Measurements from ENCODE around the gene SLC17A3. TPM values are rescaled to one million over a fixed set of nuclear protein-coding genes. Genes with fewer than 3 reads are reported as not detected.

SLC17A3 gene
- total and polyA plus RNA-seq, 2 donors (not counting 1 experiment from before 2014, with no cell fraction given), result not detected

GRCh38 chr6:25874822-25875562 lies 949 bp upstream of the SLC17A3 start:
- DNase-seq (no peak), ATAC-seq (ENCODE audit: low read depth) (no peak)
- H3K27me3 Mint-ChIP-seq, result peaks cover 26% of the 10 kb centered on the region
- H3K4me1 Mint-ChIP-seq, result no peaks in the 10 kb centered on the region
- H3K4me3 Mint-ChIP-seq, result no peak overlapping the region
- Histone ChIP-seq H3K27ac (ENCODE audit: low read length in 2 of 2) (no peak overlapping the region), H3K9ac (ENCODE audit: low read length) (no peak overlapping the region), H3K9me3 (ENCODE audit: control extremely low read depth in 1 of 3, control insufficient read depth in 2 of 3, insufficient read depth in 1 of 3, low read length in 2 of 3) (no peaks in the 10 kb centered on the region), H3K79me2 (ENCODE audit: control insufficient read depth, insufficient read depth, low read length) (no peaks in the 10 kb centered on the region), H3K4me2 (replicated peaks; ENCODE audit: low read depth, low read length, poor library complexity, severe bottlenecking) (no peak overlapping the region), H3K4me3 (ENCODE audit: control extremely low read depth in 1 of 5, extremely low read depth in 1 of 5, insufficient read depth in 1 of 5, low read depth in 2 of 5, low read length in 4 of 5) (no peak overlapping the region), H3K27me3 (replicated peaks in 1 of 4; ENCODE audit: control extremely low read depth in 1 of 4, control insufficient read depth in 3 of 4, insufficient read depth in 4 of 4, low read length in 3 of 4) (no peaks in the 10 kb centered on the region), H3K36me3 (replicated peaks in 1 of 2; ENCODE audit: control extremely low read depth in 1 of 2, control insufficient read depth in 1 of 2, extremely low read depth in 1 of 2, insufficient read depth in 2 of 2, low read length in 1 of 2) (no peaks in the 10 kb centered on the region), H4K20me1 (ENCODE audit: control insufficient read depth, insufficient read depth, low read length, poor library complexity, severe bottlenecking) (no peaks in the 10 kb centered on the region), H3K4me1 (ENCODE audit: control insufficient read depth in 2 of 2, insufficient read depth in 2 of 2, low read length in 2 of 2) (no peaks in the 10 kb centered on the region), H2AFZ (ENCODE audit: insufficient read depth, low read depth, low read length, poor library complexity, severe bottlenecking) (no peak overlapping the region)
- TF ChIP-seq, protein P1, sequence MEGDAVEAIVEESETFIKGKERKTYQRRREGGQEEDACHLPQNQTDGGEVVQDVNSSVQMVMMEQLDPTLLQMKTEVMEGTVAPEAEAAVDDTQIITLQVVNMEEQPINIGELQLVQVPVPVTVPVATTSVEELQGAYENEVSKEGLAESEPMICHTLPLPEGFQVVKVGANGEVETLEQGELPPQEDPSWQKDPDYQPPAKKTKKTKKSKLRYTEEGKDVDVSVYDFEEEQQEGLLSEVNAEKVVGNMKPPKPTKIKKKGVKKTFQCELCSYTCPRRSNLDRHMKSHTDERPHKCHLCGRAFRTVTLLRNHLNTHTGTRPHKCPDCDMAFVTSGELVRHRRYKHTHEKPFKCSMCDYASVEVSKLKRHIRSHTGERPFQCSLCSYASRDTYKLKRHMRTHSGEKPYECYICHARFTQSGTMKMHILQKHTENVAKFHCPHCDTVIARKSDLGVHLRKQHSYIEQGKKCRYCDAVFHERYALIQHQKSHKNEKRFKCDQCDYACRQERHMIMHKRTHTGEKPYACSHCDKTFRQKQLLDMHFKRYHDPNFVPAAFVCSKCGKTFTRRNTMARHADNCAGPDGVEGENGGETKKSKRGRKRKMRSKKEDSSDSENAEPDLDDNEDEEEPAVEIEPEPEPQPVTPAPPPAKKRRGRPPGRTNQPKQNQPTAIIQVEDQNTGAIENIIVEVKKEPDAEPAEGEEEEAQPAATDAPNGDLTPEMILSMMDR (IDR thresholded peaks at IDR 0.05), result no peak
- TF ChIP-seq EZH2 (IDR thresholded peaks at IDR 0.05; ENCODE audit: borderline replicate concordance, insufficient read depth, low read depth, low read length, poor library complexity, severe bottlenecking), result no peak
- intact Hi-C loops (cut with micrococcal nuclease), result no loop called here
- ChIA-PET CTCF (interaction anchor here (0.5 kb wide), 1 partner anchor 360 kb away, joined by 4 read pairs; no protein-coding TSS in a partner anchor), POLR2A (no interaction called here)
- H3K27ac Mint-ChIP-seq, result no peak overlapping the region
- no peaks in the 10 kb centered on the region for H3K9me3 Mint-ChIP-seq (ENCODE audit: insufficient read depth)
- WGBS (ENCODE audit: insufficient coverage), result 60% methylated on average over 1 of the region's 3 CpGs

DNA sequence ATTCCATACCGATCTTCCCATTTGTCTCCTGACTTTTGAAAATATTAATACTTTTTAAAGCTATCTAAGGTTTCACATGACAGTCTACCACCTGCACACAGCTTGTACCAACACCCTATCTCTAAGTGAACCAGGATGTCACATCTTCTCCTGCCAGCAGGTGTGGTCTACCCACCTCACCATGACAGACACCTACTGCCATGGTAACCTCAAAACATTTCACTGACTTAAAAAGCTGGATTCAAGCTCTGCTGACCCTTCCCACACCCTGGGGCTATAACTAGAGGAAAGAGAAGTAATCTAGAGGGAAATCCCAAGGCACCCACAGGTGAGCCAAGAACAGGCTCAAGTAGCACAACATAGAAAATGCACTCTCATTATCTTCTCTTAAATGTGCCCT lies 1.2 kb downstream of the SLC17A3 start:
- intact Hi-C loops (cut with micrococcal nuclease), result no loop called here
- H3K36me3 ChIP-seq (replicated peaks in 1 of 2; ENCODE audit: control extremely low read depth in 1 of 2, control insufficient read depth in 1 of 2, extremely low read depth in 1 of 2, insufficient read depth in 2 of 2, low read length in 1 of 2), result no peaks in the 10 kb centered on the region
- H3K27ac Mint-ChIP-seq, result no peak overlapping the region
- POLR2A ChIA-PET, result no interaction called here
- no peak overlapping the region for H3K9ac ChIP-seq (ENCODE audit: low read length)
- 89% methylated on average over 1 of the region's 1 CpG for WGBS (ENCODE audit: insufficient coverage)
- H3K4me2 ChIP-seq (replicated peaks; ENCODE audit: low read depth, low read length, poor library complexity, severe bottlenecking), result no peak overlapping the region
- no peaks in the 10 kb centered on the region for H3K4me1 Mint-ChIP-seq
- no peak overlapping the region for H2AFZ ChIP-seq (ENCODE audit: insufficient read depth, low read depth, low read length, poor library complexity, severe bottlenecking)
- CTCF ChIA-PET, result interaction anchor here (0.6 kb wide), 1 partner anchor 113 kb away, joined by 3 read pairs; no protein-coding TSS in a partner anchor
- TF ChIP-seq, protein P1 (IDR thresholded peaks at IDR 0.05), result no peak
- no peak for TF ChIP-seq EZH2 (IDR thresholded peaks at IDR 0.05; ENCODE audit: borderline replicate concordance, insufficient read depth, low read depth, low read length, poor library complexity, severe bottlenecking)
- DNase-seq (peak; percentile 8), ATAC-seq (ENCODE audit: low read depth) (no peak)
- no peaks in the 10 kb centered on the region for H3K79me2 ChIP-seq (ENCODE audit: control insufficient read depth, insufficient read depth, low read length)
- peaks cover 14% of the 10 kb centered on the region for H3K27me3 Mint-ChIP-seq
- H4K20me1 ChIP-seq (ENCODE audit: control insufficient read depth, insufficient read depth, low read length, poor library complexity, severe bottlenecking), result no peaks in the 10 kb centered on the region
- no peaks in the 10 kb centered on the region for H3K9me3 Mint-ChIP-seq (ENCODE audit: insufficient read depth)
- H3K9me3 ChIP-seq (ENCODE audit: control extremely low read depth in 1 of 3, control insufficient read depth in 2 of 3, insufficient read depth in 1 of 3, low read length in 2 of 3), result no peaks in the 10 kb centered on the region
- no peak overlapping the region for H3K4me3 Mint-ChIP-seq
- no peak overlapping the region for H3K27ac ChIP-seq (ENCODE audit: low read length in 2 of 2)
- H3K4me3 ChIP-seq (ENCODE audit: control extremely low read depth in 1 of 5, extremely low read depth in 1 of 5, insufficient read depth in 1 of 5, low read depth in 2 of 5, low read length in 4 of 5), result no peak overlapping the region
- peaks cover 0 to 3% (median 0%) of the 10 kb centered on the region in 4 experiments for H3K27me3 ChIP-seq (replicated peaks in 1 of 4; ENCODE audit: control extremely low read depth in 1 of 4, control insufficient read depth in 3 of 4, insufficient read depth in 4 of 4, low read length in 3 of 4)
- H3K4me1 ChIP-seq (ENCODE audit: control insufficient read depth in 2 of 2, insufficient read depth in 2 of 2, low read length in 2 of 2), result no peaks in the 10 kb centered on the region
